Measurements from ENCODE around the gene ELANE.

ELANE gene

DNA sequence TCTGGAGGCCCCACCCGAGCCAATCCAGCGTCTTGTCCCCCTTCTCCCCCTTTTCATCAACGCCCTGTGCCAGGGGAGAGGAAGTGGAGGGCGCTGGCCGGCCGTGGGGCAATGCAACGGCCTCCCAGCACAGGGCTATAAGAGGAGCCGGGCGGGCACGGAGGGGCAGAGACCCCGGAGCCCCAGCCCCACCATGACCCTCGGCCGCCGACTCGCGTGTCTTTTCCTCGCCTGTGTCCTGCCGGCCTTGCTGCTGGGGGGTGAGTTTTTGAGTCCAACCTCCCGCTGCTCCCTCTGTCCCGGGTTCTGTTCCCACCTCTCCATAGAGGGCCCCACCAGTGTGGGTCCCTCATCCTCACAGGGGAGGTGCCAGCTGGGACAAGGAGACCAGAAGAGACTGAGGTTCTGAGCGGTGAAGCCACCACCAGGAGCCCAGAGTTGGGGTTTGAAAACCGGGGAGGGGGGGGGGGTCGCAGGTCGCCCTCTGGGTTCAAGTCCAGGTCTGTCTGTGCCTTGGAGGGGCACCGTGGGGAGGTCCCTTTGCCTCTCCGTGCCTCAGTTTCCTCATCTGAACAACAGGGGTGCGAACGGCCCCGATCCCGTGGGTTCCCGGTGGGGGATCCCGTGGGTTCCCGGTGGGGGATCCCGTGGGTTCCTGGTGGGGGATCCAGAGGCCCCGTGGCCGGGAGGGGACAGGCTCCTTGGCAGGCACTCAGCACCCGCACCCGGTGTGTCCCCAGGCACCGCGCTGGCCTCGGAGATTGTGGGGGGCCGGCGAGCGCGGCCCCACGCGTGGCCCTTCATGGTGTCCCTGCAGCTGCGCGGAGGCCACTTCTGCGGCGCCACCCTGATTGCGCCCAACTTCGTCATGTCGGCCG lies at the start of gene ELANE:
Gene ELANE, plus strand, starts transcription at position 168 of the 878 bp plus-strand sequence. Its CDS starts 26 bp downstream, at position 194.
- no peak for DNase-seq

DNA sequence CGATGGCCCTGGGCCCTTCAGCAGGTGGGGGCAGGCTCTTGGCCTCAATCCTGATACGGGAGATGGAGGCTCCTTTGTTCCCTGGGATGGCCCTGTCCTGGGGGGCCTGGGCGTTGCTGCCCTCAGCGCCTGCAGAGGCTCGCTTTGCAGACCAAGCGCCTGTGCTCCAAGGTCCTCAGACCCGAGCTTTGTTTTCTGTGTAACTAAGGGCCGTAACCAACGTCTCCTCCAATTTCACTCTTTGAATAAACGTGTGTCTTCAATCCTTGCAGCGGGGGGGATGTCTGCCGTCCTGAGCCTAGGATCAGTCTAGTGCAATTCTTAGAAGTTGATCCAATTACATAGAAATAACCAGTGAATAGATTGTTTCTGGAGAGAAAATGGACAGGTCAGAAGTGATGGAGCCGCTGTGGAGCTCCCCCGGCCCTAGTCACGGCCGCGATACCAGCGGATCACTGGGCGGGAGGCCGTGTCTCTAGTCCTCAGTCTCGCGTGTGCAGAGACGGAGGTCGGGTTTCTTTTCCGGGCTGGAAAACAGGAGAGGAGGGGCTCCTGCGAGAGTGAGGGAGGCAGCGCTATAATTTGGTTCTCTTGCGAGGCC lies 49.5 kb upstream of the ELANE start:
- DNase-seq, result no peak

DNA sequence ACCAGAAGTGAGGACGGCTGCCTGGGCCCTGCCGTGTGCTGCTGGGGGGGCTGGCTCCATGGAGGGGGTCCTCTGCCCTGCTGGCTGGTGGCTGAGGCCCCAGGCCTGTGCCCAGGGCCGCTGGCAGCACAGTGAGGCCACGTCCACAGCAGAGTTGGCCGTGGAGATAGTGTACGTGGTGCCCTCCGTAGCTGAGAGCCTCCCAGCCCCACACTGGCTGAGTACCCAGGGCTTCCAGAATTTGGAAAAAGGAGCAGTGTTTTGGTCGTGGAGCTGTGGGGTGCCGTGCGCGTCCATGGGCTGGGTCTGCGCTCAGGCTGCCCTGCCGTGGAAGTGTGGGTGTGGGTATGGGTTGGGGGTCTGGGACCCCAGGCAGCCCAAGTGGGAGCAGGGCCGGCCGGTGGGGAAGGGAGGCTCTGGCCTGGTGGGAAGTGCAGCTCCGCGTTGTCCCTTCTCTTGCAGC lies 49.0 kb upstream of the ELANE start:
- no peak for DNase-seq

DNA sequence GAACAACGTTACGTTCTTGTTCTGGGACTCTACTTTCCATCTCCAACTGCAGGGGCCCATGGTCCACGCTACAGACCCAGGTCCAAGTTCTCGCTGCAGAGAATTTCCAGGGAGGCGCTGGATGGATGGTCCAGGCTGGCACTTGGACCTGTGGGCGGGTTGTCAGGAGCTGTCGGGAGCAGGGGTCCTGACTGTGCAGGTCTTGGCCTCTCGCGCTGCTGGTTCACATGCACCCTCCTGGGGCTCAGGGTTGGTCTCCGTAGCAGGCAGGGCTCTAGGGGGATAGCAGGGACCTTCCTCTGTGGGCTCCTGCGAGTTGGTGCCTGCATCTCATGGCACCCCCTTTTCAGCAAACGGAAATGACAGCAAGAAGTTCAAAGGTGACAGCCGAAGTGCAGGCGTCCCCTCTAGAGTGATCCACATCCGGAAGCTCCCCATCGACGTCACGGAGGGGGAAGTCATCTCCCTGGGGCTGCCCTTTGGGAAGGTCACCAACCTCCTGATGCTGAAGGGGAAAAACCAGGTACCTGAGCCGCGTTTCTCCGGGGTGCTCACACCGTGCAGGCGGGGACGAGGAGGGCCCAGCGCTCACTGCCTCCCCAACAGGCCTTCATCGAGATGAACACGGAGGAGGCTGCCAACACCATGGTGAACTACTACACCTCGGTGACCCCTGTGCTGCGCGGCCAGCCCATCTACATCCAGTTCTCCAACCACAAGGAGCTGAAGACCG lies 48.3 kb upstream of the ELANE start:
- DNase-seq, result no peak

DNA sequence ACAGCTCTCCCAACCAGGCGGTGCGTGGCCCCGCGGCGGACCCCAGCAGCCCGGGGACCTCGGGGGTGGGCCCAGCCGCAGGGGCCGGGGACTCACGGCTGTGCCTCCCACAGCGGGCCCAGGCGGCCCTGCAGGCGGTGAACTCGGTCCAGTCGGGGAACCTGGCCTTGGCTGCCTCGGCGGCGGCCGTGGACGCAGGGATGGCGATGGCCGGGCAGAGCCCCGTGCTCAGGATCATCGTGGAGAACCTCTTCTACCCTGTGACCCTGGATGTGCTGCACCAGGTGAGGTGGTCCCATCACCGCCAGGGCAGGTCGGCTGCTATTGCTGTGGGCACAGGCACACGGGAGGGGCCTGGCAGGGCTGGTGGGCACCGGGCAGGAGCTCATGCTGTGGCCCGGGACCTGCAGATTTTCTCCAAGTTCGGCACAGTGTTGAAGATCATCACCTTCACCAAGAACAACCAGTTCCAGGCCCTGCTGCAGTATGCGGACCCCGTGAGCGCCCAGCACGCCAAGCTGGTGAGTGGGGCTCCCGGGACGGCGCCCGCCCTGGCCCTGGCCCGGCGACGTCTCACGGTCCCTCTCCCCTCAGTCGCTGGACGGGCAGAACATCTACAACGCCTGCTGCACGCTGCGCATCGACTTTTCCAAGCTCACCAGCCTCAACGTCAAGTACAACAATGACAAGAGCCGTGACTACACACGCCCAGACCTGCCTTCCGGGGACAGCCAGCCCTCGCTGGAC lies 47.5 kb upstream of the ELANE start:
- DNase-seq, result no peak

DNA sequence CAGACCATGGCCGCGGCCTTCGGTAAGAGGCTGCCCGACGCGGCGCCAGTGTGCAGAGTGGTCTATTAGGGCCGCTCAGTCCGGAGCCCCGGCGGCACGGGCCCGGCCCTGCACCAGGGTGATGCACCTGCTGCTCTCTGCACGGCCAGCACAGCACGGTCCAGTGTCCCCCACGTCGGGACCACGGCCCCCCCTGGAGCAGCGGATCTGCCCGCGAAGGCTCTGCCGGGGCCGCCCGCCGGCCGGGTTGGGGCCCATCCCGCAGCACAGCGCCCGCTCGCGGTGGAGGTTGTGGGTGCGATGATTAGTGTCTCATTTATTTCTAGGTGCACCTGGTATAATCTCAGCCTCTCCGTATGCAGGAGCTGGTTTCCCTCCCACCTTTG lies 46.9 kb upstream of the ELANE start:
- no peak for DNase-seq

DNA sequence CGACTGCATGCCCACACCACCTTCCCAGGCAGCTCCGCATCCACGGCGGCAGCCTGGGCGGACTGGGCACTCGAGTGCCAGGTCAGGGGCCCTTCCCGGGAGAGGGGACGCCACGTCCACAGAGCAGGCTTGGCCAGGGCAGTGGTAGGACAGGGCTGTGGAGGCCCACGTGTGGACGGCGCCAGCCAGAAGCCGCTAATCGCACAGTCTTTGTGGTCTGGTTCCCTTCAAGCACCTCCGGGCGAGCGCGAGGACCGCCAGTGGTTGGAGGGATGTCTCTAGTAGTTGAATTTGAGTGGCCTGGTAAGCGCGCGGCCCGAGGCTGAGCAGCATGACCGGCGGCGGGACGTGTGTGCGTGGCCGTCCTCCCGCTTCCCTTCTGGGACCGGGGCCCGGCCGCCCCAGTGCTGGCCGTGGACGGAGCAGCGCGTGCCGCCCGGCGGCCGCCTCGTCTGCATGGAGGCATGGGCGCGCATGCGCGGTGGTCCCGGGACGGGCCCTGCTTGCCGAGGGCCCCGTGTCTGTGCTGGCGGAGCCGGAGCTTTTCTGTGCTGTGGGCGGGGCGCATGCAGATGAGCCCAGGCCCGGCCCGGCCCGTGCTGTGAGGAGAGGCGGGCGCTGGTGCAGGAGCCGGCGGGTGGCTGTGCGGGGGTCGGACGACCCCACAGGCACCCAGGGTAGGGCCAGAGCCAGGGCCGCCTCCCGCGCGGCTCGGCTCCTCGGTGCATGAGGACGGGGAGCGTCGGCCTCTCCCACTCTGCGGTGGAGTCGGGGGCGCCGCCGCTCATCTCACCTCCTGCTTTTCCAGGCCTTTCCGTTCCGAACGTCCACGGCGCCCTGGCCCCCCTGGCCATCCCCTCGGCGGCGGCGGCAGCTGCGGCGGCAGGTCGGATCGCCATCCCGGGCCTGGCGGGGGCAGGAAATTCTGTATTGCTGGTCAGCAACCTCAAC lies 46.2 kb upstream of the ELANE start:
- DNase-seq, result no peak

DNA sequence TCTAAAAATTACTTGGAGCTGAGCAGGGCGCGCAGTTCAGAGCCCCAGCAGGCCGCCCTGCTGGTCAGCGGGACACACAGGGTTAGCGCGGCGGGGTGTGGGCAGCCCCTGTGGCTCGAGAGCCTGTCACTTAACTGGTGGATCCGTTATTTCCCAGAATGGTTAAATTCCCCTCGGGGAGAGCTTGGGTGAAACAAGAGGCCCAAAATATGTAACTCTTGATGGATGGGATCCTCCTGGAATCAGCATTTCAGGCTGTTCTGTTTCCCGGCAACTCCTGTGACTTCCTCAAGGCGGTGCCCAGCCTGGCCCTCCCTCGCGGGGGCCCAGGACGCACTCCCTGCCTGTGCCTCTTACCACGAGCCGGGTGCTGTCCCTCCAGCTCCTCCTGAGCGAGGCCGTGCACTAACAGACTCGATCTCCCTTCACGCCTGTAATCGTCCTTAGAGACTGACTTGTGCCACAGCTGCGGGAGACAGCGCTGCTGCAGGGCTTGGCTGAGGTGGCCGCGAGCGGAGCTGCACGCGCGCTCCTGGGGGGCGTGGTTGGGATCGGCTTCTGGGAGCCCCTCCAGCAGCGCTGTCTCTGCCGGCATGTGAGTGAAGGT lies 45.2 kb upstream of the ELANE start:
- no peak for DNase-seq

DNA sequence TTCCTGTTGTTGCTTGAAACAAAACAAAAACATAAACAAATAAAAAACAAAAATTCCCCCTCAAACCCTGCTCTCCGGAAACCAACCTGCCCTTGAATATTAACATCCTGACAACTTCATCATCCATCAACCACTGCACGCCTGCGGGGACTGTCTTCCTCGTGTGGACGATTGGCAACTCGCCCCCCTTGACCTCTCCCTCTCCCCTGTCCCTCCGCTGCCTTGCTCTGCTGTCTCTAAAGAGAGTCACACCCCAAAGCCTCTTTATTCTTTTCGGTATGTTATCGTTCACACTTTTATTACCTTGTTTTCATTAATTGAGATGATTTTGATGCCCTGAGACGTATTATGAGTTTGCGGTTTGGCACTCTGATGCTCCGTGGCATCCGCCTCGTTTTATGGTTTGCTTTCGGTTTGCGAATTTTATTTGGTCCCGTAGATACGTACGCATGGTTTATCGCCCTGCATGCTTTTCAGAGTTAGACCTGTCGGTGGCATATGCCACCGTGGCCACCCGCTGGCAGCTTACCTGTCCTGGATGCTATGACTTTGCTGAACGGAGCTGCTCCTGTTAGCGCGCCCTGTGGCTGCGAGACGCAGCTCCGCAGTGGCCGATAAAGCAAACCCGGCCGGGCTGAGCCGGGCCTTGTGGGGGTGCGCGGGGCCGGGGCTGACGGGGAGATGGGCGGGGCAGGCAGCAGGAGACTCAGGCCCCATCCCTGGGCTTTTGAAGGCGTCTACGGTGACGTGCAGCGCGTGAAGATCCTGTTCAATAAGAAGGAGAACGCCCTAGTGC lies 44.3 kb upstream of the ELANE start:
- no peak for DNase-seq

DNA sequence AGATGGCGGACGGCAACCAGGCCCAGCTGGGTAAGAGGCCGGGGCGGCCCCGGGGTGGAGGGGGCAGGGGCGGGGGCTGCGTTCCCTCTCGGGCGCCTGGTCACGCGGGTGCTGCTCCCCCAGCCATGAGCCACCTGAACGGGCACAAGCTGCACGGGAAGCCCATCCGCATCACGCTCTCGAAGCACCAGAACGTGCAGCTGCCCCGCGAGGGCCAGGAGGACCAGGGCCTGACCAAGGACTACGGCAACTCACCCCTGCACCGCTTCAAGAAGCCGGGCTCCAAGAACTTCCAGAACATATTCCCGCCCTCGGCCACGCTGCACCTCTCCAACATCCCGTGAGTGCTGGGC lies 43.7 kb upstream of the ELANE start:
- no peak for DNase-seq

DNA sequence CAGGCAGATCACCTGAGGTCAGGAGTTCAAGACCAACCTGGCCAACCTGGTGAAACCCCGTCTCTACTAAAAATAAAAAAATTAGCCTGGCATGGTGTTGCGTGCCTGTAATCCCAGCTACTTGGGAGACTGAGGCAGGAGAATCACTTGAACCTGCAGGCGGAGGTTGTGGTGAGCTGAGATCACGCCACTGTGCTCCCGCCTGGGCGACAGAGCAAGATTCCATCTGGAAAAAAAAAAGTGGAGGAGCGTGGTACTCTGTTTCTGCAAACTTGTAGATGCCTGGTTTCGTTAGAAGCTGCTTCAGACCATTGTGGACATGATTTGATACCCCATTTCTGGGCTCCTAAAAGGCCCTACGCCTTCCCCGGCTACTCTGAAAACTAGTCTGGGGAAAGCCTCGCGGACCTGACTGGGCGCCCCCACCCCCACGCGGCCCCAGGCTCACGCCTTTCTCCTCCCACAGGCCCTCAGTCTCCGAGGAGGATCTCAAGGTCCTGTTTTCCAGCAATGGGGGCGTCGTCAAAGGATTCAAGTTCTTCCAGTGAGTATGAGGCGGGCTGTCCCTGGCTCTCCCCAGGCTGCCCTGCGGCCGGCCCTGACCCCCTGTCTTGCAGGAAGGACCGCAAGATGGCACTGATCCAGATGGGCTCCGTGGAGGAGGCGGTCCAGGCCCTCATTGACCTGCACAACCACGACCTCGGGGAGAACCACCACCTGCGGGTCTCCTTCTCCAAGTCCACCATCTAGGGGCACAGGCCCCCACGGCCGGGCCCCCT lies 41.8 kb upstream of the ELANE start:
- DNase-seq, result no peak

DNA sequence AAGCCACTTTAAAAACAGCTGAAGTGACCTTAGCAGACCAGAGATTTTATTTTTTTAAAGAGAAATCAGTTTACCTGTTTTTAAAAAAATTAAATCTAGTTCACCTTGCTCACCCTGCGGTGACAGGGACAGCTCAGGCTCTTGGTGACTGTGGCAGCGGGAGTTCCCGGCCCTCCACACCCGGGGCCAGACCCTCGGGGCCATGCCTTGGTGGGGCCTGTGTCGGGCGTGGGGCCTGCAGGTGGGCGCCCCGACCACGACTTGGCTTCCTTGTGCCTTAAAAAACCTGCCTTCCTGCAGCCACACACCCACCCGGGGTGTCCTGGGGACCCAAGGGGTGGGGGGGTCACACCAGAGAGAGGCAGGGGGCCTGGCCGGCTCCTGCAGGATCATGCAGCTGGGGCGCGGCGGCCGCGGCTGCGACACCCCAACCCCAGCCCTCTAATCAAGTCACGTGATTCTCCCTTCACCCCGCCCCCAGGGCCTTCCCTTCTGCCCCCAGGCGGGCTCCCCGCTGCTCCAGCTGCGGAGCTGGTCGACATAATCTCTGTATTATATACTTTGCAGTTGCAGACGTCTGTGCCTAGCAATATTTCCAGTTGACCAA lies 41.1 kb upstream of the ELANE start:
- DNase-seq, result no peak

DNA sequence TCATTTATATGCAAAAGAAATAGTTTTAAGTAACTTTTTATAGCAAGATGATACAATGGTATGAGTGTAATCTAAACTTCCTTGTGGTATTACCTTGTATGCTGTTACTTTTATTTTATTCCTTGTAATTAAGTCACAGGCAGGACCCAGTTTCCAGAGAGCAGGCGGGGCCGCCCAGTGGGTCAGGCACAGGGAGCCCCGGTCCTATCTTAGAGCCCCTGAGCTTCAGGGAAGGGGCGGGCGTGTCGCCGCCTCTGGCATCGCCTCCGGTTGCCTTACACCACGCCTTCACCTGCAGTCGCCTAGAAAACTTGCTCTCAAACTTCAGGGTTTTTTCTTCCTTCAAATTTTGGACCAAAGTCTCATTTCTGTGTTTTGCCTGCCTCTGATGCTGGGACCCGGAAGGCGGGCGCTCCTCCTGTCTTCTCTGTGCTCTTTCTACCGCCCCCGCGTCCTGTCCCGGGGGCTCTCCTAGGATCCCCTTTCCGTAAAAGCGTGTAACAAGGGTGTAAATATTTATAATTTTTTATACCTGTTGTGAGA lies 40.5 kb upstream of the ELANE start:
- DNase-seq, result no peak

DNA sequence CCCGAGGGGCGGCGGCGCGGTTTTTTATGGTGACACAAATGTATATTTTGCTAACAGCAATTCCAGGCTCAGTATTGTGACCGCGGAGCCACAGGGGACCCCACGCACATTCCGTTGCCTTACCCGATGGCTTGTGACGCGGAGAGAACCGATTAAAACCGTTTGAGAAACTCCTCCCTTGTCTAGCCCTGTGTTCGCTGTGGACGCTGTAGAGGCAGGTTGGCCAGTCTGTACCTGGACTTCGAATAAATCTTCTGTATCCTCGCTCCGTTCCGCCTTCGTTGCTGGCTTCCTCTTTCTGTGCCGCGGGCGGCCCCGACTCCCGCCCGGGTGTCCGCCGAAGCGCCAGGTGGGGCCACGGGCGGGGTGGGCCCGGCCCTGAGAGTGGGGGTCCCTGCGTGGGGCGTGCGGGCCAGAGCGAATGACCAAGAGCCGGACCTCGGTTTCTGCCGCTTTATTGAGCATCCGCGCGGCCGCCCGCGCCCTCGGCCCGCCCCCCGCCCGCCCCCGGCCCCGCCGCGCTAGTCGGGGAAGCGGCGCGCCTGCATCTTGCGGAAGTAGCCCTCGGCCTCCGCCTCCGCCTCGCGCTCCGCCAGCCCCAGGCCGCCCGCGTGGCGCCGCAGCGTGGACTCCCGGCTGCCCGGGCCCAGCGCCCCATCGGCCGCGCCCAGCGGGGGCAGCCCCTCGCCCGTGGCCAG lies 39.9 kb upstream of the ELANE start:
- DNase-seq, result no peak

DNA sequence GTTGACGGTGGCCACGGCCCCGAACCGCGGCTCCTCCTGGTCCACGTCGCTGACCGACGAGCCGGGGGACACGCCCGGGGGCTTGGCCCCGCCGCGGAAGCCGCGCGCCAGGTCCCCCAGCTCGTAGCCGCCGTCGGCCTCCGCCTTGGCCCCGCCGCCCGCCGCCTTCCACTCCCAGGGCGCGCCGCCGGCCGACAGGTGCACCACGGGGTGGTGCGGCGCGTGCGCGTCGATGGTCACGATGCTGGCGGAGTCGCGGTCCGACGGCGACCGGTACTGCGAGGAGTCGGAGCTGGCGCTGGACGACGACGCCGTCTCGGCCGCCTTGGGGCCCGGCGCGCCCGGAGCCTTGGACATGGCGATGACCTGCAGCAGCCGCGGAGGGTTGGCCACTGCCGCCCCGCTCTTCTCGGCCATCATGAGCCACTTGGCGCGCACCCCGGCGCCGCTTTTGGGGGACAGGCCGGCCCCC lies 39.3 kb upstream of the ELANE start:
- DNase-seq, result no peak
